HepG2 (cell line): Measurements from ENCODE around the gene NAA15. TPM values are rescaled to one million over a fixed set of nuclear protein-coding genes. Genes with fewer than 3 reads are reported as not detected.

Experiments used
- BORCS8-MEF2B ChIP-seq: sonication (generic); formaldehyde crosslinking; IDR thresholded peaks from 2 replicates; pipeline ENCODE4 v1.8.0; 2022; ENCODE audit warnings: mild to moderate bottlenecking, missing genetic modification reagents
- DBP ChIP-seq: sonication (generic); formaldehyde crosslinking; IDR thresholded peaks from 2 replicates; pipeline ENCODE4 v1.4.0; 2020; ENCODE audit warnings: missing genetic modification reagents; ENCODE audit errors: not compliant biosample characterization
- ELF4 ChIP-seq: sonication (generic); formaldehyde crosslinking; IDR thresholded peaks from 2 replicates; pipeline ENCODE4 v1.5.0; 2020; ENCODE audit warnings: missing genetic modification reagents, mild to moderate bottlenecking, moderate library complexity, borderline replicate concordance
- GATA4 ChIP-seq: sonication (generic); IDR thresholded peaks from 2 replicates; pipeline ENCODE4 v1.6.1; 2016; ENCODE audit warnings: antibody characterized with exemption, low read depth, borderline replicate concordance
- GPBP1L1 ChIP-seq: sonication (generic); formaldehyde crosslinking; IDR thresholded peaks from 2 replicates; pipeline ENCODE4 v1.5.0; 2020; ENCODE audit warnings: mild to moderate bottlenecking, missing genetic modification reagents
- ISX ChIP-seq: sonication (generic); formaldehyde crosslinking; conservative IDR thresholded peaks from 2 replicates; pipeline ENCODE4 v1.5.0; 2020; ENCODE audit warnings: missing genetic modification reagents
- KLF11 ChIP-seq: IDR thresholded peaks from 2 replicates; pipeline ENCODE4 v1.6.1; 2016; ENCODE audit warnings: missing compliant biosample characterization
- NFIB ChIP-seq: sonication (generic); formaldehyde crosslinking; IDR thresholded peaks from 2 replicates; pipeline ENCODE4 v1.9.0; 2021; ENCODE audit warnings: missing genetic modification reagents, mild to moderate bottlenecking, borderline replicate concordance
- RAD21 ChIP-seq: fragments of 450-650 bp; formaldehyde crosslinking; IDR thresholded peaks from 2 replicates; pipeline ENCODE4 v1.5.0; 2020; ENCODE audit warnings: mild to moderate bottlenecking
- SUZ12 ChIP-seq: fragments of 150-350 bp; IDR thresholded peaks from 2 replicates; pipeline ENCODE4 v1.6.1; 2014; ENCODE audit warnings: low read depth, low read length
- ZBTB4 ChIP-seq: sonication (generic); formaldehyde crosslinking; IDR thresholded peaks from 2 replicates; pipeline ENCODE4 v1.4.0; 2020; ENCODE audit warnings: missing genetic modification reagents, mild to moderate bottlenecking, borderline replicate concordance
- ZNF639 ChIP-seq: conservative IDR thresholded peaks from 2 replicates; pipeline ENCODE4 v1.6.1; 2018; ENCODE audit warnings: missing genetic modification reagents
- ZNF660 ChIP-seq: sonication (generic); formaldehyde crosslinking; IDR thresholded peaks from 2 replicates; pipeline ENCODE4 v1.5.1; 2020; ENCODE audit warnings: mild to moderate bottlenecking, low read depth, missing genetic modification reagents, borderline replicate concordance
- ZNF772 ChIP-seq: sonication (generic); formaldehyde crosslinking; IDR thresholded peaks from 2 replicates; pipeline ENCODE4 v1.5.0; 2020; ENCODE audit warnings: mild to moderate bottlenecking, missing genetic modification reagents
- polyA plus RNA-seq, 8 experiments: library from polyadenylated mRNA; depleted of rRNA in 3 of 8; stranded (reverse) in 7 of 8; unstranded in 1 of 8; fragments of >200 nt; fragmentation: Illumina TruSeq in 4 of 8; extraction: Trizol in 4 of 8; gene quantifications; 2 replicates each; pipeline versions ENCODE4 v1.2.1 to v1.2.3, GENCODE V29; 2011 to 2016; ENCODE audit warnings: low read depth in 4 of 8, missing spikeins in 1 of 8, mixed read lengths in 1 of 8; ENCODE audit not compliant: insufficient read depth in 1 of 8
- total RNA-seq, 5 experiments: library from RNA; depleted of rRNA; stranded (reverse); fragments of >200 nt; fragmentation: Illumina TruSeq; extraction: Trizol; gene quantifications; 2 replicates each; pipeline ENCODE4 v1.2.3, GENCODE V29; 2016; ENCODE audit warnings: low read depth in 1 of 5
- TF ChIP-seq, protein P1 (sequence below): sonication (generic); formaldehyde crosslinking; IDR thresholded peaks from 2 replicates; pipeline ENCODE4 v1.4.0; 2020; ENCODE audit warnings: missing genetic modification reagents, mild to moderate bottlenecking, borderline replicate concordance
- TF ChIP-seq, protein P2 (sequence below): sonication (generic); formaldehyde crosslinking; IDR thresholded peaks from 2 replicates; pipeline ENCODE4 v1.4.0; 2020; ENCODE audit warnings: mild to moderate bottlenecking, missing genetic modification reagents

NAA15 gene
- total and polyA plus RNA-seq, 2 of the 13 experiments (the other 11 are each of a cell fraction or from before 2014, with no cell fraction given) = 6.2 to 50.2 TPM

- TF ChIP-seq ZBTB4 (CRISPR knock-in tag) (no peak; the same call in 1 of the 2 replicates), GPBP1L1 (CRISPR knock-in tag) (no peak), ZNF772 (peak; percentile 16; the same call in 1 of the 2 replicates), ZNF639 (peak; percentile 49; the same call in 1 of the 2 replicates), DBP (CRISPR knock-in tag) (no peak), KLF11 (CRISPR knock-in tag) (no peak), SUZ12 (no peak), ISX (0 out of 2 replicates have a peak, but pooled peaks have one; percentile 31), ELF4 (CRISPR knock-in tag) (no peak), ZNF660 (CRISPR knock-in tag) (no peak), NFIB (CRISPR knock-in tag) (no peak), GATA4 (no peak), BORCS8-MEF2B (peak; percentile 77), RAD21 (CRISPR knock-in tag) (0 out of 2 replicates have a peak, but pooled peaks have one; percentile 3)
- TF ChIP-seq, protein P1, sequence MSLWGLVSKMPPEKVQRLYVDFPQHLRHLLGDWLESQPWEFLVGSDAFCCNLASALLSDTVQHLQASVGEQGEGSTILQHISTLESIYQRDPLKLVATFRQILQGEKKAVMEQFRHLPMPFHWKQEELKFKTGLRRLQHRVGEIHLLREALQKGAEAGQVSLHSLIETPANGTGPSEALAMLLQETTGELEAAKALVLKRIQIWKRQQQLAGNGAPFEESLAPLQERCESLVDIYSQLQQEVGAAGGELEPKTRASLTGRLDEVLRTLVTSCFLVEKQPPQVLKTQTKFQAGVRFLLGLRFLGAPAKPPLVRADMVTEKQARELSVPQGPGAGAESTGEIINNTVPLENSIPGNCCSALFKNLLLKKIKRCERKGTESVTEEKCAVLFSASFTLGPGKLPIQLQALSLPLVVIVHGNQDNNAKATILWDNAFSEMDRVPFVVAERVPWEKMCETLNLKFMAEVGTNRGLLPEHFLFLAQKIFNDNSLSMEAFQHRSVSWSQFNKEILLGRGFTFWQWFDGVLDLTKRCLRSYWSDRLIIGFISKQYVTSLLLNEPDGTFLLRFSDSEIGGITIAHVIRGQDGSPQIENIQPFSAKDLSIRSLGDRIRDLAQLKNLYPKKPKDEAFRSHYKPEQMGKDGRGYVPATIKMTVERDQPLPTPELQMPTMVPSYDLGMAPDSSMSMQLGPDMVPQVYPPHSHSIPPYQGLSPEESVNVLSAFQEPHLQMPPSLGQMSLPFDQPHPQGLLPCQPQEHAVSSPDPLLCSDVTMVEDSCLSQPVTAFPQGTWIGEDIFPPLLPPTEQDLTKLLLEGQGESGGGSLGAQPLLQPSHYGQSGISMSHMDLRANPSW = no peak
- TF ChIP-seq, protein P2, sequence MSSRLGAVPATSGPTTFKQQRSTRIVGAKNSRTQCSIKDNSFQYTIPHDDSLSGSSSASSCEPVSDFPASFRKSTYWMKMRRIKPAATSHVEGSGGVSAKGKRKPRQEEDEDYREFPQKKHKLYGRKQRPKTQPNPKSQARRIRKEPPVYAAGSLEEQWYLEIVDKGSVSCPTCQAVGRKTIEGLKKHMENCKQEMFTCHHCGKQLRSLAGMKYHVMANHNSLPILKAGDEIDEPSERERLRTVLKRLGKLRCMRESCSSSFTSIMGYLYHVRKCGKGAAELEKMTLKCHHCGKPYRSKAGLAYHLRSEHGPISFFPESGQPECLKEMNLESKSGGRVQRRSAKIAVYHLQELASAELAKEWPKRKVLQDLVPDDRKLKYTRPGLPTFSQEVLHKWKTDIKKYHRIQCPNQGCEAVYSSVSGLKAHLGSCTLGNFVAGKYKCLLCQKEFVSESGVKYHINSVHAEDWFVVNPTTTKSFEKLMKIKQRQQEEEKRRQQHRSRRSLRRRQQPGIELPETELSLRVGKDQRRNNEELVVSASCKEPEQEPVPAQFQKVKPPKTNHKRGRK (CRISPR knock-in tag) = no peak
These were observed 152.2 kb downstream of the NAA15 start (continued) for GRCh38 chr4:139453371-139454110.
